Motor neuron (in vitro differentiated cells): ENCODE measurements around the gene LINGO1. TPM values are rescaled to one million over a fixed set of nuclear protein-coding genes. Genes with fewer than 3 reads are reported as not detected.
A peak's percentile ranks its signal among the peaks of the same experiment; 100 is the strongest.

Experiments used
- ATAC-seq, 8 experiments: fragments of 200-7000 bp; cut with Tn5 transposase; replicated peaks in 6 of 8; 2 replicates each; pipeline ENCODE4 v1.8.0; 2021; ENCODE audit warnings: mild to moderate bottlenecking in 8 of 8, moderate library complexity in 8 of 8
- H3K27ac ChIP-seq, 2 donors: fragments of 250-450 bp; sonication (Bioruptor Pico); 2 replicates each; pipeline ENCODE4 v1.9.0; 2021; ENCODE audit warnings: antibody characterized with exemption in 2 of 2, mild to moderate bottlenecking in 2 of 2, moderate library complexity in 1 of 2
- H3K4me1 ChIP-seq, 2 donors: fragments of 250-450 bp; sonication (Bioruptor Pico); replicated peaks in 1 of 2; 2 replicates each; pipeline ENCODE4 v1.6.1; 2021; ENCODE audit warnings: antibody characterized with exemption in 2 of 2, mild to moderate bottlenecking in 2 of 2, moderate library complexity in 1 of 2
- H3K4me3 ChIP-seq, 5 donors: fragments of 250-450 bp; sonication (Bioruptor Pico); 2 replicates each; pipeline ENCODE4 v1.9.0; 2021; ENCODE audit warnings: antibody characterized with exemption in 5 of 5, mild to moderate bottlenecking in 5 of 5, moderate library complexity in 4 of 5
- whole genome bisulfite sequencing, 10 experiments: fragments of 450-650 bp; shearing (Covaris generic); methylation state at CpG; one replicate each; pipeline ENCODE4 v1.0.0; 2022; 5-methylcytosine and 5-hydroxymethylcytosine counted together
- in situ Hi-C, 9 experiments: fragments of 400-800 bp; cut with MboI; loops; one replicate each; pipeline ENCODE4 v1.15.0; 2021; ENCODE audit warnings: low sequenced_read_pairs in 9 of 9, low pct_unique_long_range_greater_than_20kb in 2 of 9; ENCODE audit not compliant: unreplicated experiment in 9 of 9
- total RNA-seq, 8 experiments: library from RNA; unstranded; fragments of 300-600 nt; gene quantifications; 2 replicates each; pipeline versions ENCODE4 v1.2.3 to v1.2.4, GENCODE V29; 2022

LINGO1 gene
- total RNA-seq, 8 experiments from 2014 or later = 1.6 to 78.0 (median 26.6) TPM

DNA sequence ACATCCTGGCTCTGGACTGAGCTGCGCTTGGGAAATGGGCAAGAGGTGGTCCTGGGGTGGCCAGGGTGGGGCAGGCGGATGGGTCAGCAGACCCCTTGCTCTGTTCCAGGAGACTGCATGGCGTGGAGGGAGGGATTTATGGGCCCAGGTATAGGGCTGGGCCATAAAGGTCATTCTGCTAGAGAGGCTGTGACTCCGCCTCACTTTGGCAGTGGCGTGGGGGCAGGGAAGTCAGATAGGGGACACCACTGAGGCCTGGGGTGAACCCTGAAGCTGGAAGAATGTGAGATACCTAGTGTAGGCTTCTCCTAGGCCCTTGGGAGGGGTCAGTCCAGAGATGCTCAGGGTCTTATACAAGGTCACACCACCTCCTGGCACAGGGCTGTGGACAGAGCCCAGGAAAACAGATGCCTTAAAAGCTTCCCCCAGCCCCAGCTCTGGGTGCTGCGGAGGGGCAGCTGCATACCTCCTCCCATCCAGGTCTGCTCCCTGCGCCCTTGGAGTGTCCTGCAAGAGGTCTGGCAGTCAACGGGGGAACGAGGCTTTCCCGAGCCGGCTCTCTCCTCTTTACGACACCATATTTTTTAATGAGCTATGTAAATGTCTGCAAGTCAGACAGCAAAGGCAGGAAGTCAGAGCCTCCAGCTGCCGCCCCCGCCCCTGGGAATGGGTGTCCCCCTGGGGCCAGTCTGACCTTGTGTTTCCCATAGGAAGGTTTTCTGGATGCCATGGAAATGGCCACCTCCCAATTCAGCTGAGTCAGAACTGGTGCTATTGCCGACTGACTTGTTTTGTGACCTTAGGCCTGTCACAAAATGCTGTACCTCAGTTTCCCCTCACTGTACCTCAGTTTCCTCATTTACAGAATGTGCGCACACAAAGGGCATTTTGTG is 26.3 kb downstream of the LINGO1 start:
- 33 to 100% (median 40%) methylated on average over 1 to 9 of the region's 16 CpGs; no CpG with 5 or more reads in 4 of the 10 experiments for WGBS, 10 experiments
- peak in 5 of 8 experiments; percentile 5 to 71 (median 52) for ATAC-seq
- Histone ChIP-seq H3K4me1 (peaks cover 62 to 65% of the 10 kb centered on the region in 2 donors), H3K4me3 (no peak overlapping the region), H3K27ac (peak overlapping the region; percentile 68 to 74)
- in situ Hi-C loops = no loop called here

DNA sequence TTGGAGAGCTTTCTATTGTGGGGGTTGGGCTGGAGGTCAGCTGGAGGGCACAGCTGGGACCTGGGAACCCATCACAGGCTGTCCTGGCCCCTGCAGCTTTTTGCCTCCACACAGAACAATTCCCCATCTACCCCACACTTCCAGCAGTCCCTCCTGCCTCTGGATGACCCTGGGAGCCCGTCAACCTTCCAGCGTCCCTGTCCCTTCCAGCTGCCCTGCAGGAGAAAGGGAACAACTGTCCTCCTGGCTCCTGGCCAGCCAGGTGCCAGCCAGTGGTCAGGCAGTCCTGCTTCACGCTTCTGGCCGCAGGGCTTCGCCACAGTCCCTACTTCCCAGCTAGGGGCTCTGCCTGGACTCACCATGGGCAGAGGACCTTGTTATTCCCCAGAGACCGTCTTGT is 27.2 kb downstream of the LINGO1 start:
- ATAC-seq = no peak
- Histone ChIP-seq H3K4me1 (peaks cover 56 to 58% of the 10 kb centered on the region in 2 donors), H3K27ac (peak overlapping the region; percentile 68 to 74), H3K4me3 (no peak overlapping the region)
- WGBS, 10 experiments = 100% methylated on average over 3 of the region's 6 CpGs; no CpG with 5 or more reads in 9 of the 10 experiments
- in situ Hi-C loops = no loop called here

- Histone ChIP-seq H3K4me1 (peaks cover 53 to 57% of the 10 kb centered on the region in 2 donors), H3K27ac (peak overlapping the region; percentile 68 to 74), H3K4me3 (no peak overlapping the region)
- ATAC-seq = no peak
- 80% methylated on average over 1 of the region's 2 CpGs; no CpG with 5 or more reads in 9 of the 10 experiments for WGBS, 10 experiments
- in situ Hi-C loops = no loop called here
These were observed 27.7 kb downstream of the LINGO1 start for GRCh38 chr15:77604973-77605372.

- Histone ChIP-seq H3K4me3 (no peak overlapping the region), H3K27ac (peak overlapping the region; percentile 8 to 31), H3K4me1 (peaks cover 59 to 61% of the 10 kb centered on the region in 2 donors)
- in situ Hi-C loops = no loop called here
- 64 to 100% (median 86%) methylated on average over 1 to 8 of the region's 14 CpGs; no CpG with 5 or more reads in 1 of the 10 experiments for WGBS, 10 experiments
- ATAC-seq = peak in 4 of 8 experiments; percentile 18 to 27 (median 23)
These were observed 28.9 kb downstream of the LINGO1 start for GRCh38 chr15:77603611-77604336.

DNA sequence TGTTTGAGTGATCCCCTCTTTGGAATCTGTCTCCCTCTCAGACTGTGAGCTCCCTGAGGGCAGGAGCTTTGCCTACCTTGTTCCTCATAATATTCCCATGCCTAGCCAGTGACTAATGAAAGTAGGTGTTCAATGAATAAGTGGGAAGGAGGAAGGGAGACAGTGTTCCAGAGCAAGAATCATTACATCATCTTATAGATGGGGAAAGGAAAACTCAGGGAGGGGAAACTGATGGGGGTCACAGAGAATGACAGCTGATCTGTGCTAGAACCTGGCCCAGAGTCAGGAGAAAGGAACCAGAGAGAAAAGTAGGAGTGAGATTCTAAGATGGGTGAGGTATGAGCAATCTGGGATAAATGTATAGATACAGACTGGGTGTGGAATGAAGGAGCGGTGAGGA is 29.9 kb downstream of the LINGO1 start:
- WGBS, 10 experiments = 100% methylated on average over 1 of the region's 1 CpG; no CpG with 5 or more reads in 8 of the 10 experiments
- Histone ChIP-seq H3K4me1 (peaks cover 50 to 51% of the 10 kb centered on the region in 2 donors), H3K4me3 (no peak overlapping the region), H3K27ac (no peak overlapping the region)
- in situ Hi-C loops = no loop called here
- no peak for ATAC-seq

DNA sequence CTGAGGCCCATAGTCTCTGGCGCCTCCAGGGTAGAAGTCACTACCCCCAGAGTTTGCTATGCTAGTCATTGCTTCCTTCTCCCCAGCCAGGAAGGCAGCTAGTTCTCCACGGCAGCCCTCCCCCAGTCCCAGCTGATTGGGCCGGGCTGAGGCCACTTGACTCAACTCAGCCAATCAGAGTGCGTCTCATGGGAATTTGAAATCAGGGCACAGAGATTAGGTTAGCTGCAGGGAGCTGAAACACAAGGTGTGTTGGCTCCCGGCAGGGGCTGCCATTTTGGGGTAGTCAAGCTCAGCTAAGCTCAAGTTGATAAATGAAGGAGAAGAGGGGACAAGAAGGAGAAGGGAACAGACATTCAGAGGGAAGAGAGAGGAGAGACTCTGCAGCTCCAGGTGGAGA is 32.8 kb downstream of the LINGO1 start:
- H3K4me1 ChIP-seq = peaks cover 24% of the 10 kb centered on the region in 2 donors
- H3K27ac ChIP-seq = peak overlapping the region in 1 of 2 donors; percentile 67
- peak; percentile 8 to 74 (median 60) for ATAC-seq
- in situ Hi-C loops = no loop called here
- no peak overlapping the region for H3K4me3 ChIP-seq
- 40 to 93% (median 70%) methylated on average over 1 to 3 of the region's 5 CpGs; no CpG with 5 or more reads in 5 of the 10 experiments for WGBS, 10 experiments

DNA sequence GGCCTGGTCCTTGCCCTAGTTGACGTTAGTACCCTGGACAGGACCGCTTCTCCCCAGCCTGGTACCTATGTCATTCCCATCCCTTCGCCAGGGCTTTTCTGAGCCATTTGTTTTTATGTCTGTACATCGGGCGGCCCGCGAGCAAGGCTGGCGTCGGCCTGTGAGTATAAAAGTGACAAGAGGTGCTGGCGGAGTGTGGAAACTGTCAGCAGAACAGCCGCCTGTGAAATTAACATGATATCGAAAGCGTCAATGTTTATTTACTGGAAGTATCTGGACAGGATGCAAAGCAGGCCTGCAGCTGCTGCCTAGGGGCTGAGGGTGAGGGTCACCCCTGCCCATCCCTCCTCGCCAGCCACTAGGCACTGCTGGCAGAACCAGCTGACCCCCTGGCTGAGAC is 33.4 kb downstream of the LINGO1 start:
- Histone ChIP-seq H3K27ac (peak overlapping the region in 1 of 2 donors; percentile 67), H3K4me1 (peaks cover 18 to 19% of the 10 kb centered on the region in 2 donors), H3K4me3 (no peak overlapping the region)
- 96 to 100% (median 100%) methylated on average over 1 to 6 of the region's 14 CpGs; no CpG with 5 or more reads in 6 of the 10 experiments for WGBS, 10 experiments
- in situ Hi-C loops = no loop called here
- peak in 1 of 8 experiments; percentile 0 for ATAC-seq

DNA sequence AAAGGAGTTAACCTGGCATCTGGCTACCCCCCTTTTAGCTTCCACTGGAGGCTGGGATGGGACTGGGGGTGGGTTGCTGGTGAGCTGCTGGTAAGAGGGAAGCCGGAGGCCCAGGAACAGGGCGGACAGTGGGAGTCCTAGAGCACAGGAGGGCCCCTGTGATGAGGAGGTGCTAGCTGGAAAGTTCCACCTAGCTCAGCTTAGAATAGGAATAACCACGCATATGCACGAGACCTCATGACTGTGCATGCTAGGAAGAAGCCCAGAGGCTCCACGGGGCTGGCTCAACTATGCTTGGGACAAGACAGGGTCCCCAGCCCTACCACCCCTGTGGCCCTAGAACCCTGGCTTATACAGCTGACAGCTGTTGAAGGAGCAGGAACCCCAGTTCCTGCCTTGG is 34.1 kb downstream of the LINGO1 start:
- Histone ChIP-seq H3K27ac (no peak overlapping the region), H3K4me1 (peaks cover 11 to 15% of the 10 kb centered on the region in 2 donors), H3K4me3 (no peak overlapping the region)
- in situ Hi-C loops = no loop called here
- ATAC-seq = peak in 3 of 8 experiments; percentile 75 to 85 (median 76)
- WGBS, 10 experiments = 79 to 92% (median 89%) methylated on average over 2 to 5 of the region's 5 CpGs; no CpG with 5 or more reads in 7 of the 10 experiments

DNA sequence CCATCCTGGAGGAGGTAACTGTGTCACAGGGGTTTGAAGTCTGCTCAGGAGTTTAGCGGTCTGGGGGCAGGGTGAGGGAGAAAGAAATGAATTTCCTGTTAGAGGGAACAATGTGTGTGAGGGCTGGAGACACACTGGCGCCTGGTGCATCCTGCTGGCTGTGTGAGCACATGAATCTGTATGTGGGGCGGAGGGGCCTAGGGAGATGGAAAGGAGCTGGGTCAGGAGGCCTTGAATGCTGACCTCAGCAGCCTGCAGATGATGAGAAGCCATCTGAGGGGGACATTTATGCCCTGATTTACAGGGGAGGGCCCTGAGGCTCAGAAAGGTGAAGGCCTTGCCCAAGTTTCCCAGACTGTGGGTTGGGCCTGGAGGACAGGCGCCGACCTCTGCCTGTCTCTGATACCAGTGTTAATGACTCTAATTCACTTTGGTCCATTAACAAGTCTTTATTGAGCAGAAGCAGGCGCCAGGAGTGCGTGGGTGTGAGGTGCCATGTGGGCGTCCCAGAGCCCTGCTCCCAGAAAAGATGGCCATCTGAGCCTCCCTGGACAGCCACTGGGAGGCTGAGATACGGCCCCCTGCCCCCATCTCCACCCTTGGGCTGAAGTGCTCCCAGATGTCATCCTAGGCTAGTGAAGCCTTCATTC is 34.8 kb downstream of the LINGO1 start:
- no peak overlapping the region for H3K27ac ChIP-seq
- 40 to 100% (median 92%) methylated on average over 1 to 8 of the region's 9 CpGs; no CpG with 5 or more reads in 6 of the 10 experiments for WGBS, 10 experiments
- peaks cover 11 to 15% of the 10 kb centered on the region in 2 donors for H3K4me1 ChIP-seq
- H3K4me3 ChIP-seq = no peak overlapping the region
- in situ Hi-C loops = no loop called here
- ATAC-seq = peak in 3 of 8 experiments; percentile 36 to 61 (median 47)

- Histone ChIP-seq H3K27ac (no peak overlapping the region), H3K4me1 (peaks cover 14 to 19% of the 10 kb centered on the region in 2 donors), H3K4me3 (no peak overlapping the region)
- WGBS, 10 experiments = 85 to 100% (median 94%) methylated on average over 2 to 7 of the region's 15 CpGs; no CpG with 5 or more reads in 2 of the 10 experiments
- ATAC-seq = no peak
- in situ Hi-C loops = no loop called here
These were observed 35.6 kb downstream of the LINGO1 start for GRCh38 chr15:77596821-77597803.

GRCh38 chr15:77595231-77595630 is 37.5 kb downstream of the LINGO1 start:
- ATAC-seq = no peak
- in situ Hi-C loops = no loop called here
- 79 to 100% (median 94%) methylated on average over 1 to 5 of the region's 5 CpGs; no CpG with 5 or more reads in 4 of the 10 experiments for WGBS, 10 experiments
- Histone ChIP-seq H3K27ac (no peak overlapping the region), H3K4me1 (peaks cover 21 to 23% of the 10 kb centered on the region in 2 donors), H3K4me3 (no peak overlapping the region)
